Inflammatory macrophage (primary cell): ENCODE data around the gene FBXW11.

Source experiments
- DNase-seq, 2 donors: peaks; one replicate each; pipeline ENCODE4 v3.0.0-alpha.2; 2020 to 2022

Gene FBXW11

GRCh38 chr5:171981847-171982246, 24.6 kb downstream of the FBXW11 start:
- DNase-seq: no peak

- DNase-seq: no peak
Observed at GRCh38 chr5:171980792-171981191, 25.6 kb downstream of the FBXW11 start.

- no peak for DNase-seq
Observed at GRCh38 chr5:171979606-171980005, 26.8 kb downstream of the FBXW11 start.

- DNase-seq: peak; percentile 18 to 60
Observed at GRCh38 chr5:171978519-171978918, 27.9 kb downstream of the FBXW11 start.

- DNase-seq: no peak
Observed at GRCh38 chr5:171978016-171978415, 28.4 kb downstream of the FBXW11 start.

- DNase-seq: peak; percentile 50 to 74
Observed at GRCh38 chr5:171977244-171977950, 29.0 kb downstream of the FBXW11 start.

- DNase-seq: no peak
Observed at GRCh38 chr5:171975877-171976667, 30.4 kb downstream of the FBXW11 start.

- peak in 1 of 2 donors; percentile 31 for DNase-seq
Observed at GRCh38 chr5:171975262-171975876, 31.1 kb downstream of the FBXW11 start.

- DNase-seq: no peak
Observed at GRCh38 chr5:171970826-171971225, 35.6 kb downstream of the FBXW11 start.

- no peak for DNase-seq
Observed at GRCh38 chr5:171969288-171969880, 37.1 kb downstream of the FBXW11 start.

GRCh38 chr5:171968531-171968930, 37.9 kb downstream of the FBXW11 start:
- peak; percentile 55 to 63 for DNase-seq

GRCh38 chr5:171966964-171967363, 39.5 kb downstream of the FBXW11 start:
- DNase-seq: no peak

- no peak for DNase-seq
Observed at GRCh38 chr5:171966270-171966669, 40.2 kb downstream of the FBXW11 start.

GRCh38 chr5:171965745-171966144, 40.7 kb downstream of the FBXW11 start:
- DNase-seq: peak; percentile 61 to 75

GRCh38 chr5:171963416-171963815, 43.0 kb downstream of the FBXW11 start:
- DNase-seq: no peak

GRCh38 chr5:171961117-171961516, 45.3 kb downstream of the FBXW11 start:
- peak; percentile 74 to 82 for DNase-seq

GRCh38 chr5:171957591-171958251, 48.7 kb downstream of the FBXW11 start:
- no peak for DNase-seq

- DNase-seq: no peak
Observed at GRCh38 chr5:171956887-171957495, 49.4 kb downstream of the FBXW11 start.

GRCh38 chr5:171956314-171956713, 50.1 kb downstream of the FBXW11 start:
- DNase-seq: no peak

GRCh38 chr5:171955761-171956160, 50.7 kb downstream of the FBXW11 start:
- no peak for DNase-seq

- DNase-seq: no peak
Observed at GRCh38 chr5:171954721-171955120, 51.7 kb downstream of the FBXW11 start.
